ENCODE data around the gene KIFAP3.

- TF ChIP-seq YY1 (IDR thresholded peaks at IDR 0.05; ENCODE audit: insufficient read depth, insufficient read length) = no peak
- TF ChIP-seq ZNF274 (IDR thresholded peaks at IDR 0.05; ENCODE audit: low read depth, low read length) = no peak
Measured at GRCh38 chr1:169949139-169949538, 125.4 kb downstream of the KIFAP3 start.

Data from NT2/D1 (cell line).